Kidney (tissue), 14 donors: ENCODE measurements around the gene SH3GL3. TPM values are rescaled to one million over a fixed set of nuclear protein-coding genes. Genes with fewer than 3 reads are reported as not detected.

Experiments
- DNase-seq, 5 donors: peaks; one replicate each; pipeline ENCODE4 v3.0.0-alpha.2; 2013 to 2020
- FAIRE-seq: peaks from 2 replicates; lab custom pipeline; 2012; peaks lifted over from hg19 to GRCh38; lab: Jason Lieb, UNC
- H3K27ac ChIP-seq, 2 donors: one replicate each; pipeline ENCODE4 v1.7.0; 2013; ENCODE audit warnings: low read depth in 2 of 2, low read length in 2 of 2, inconsistent platforms in 1 of 2
- H3K27me3 ChIP-seq: one replicate; pipeline ENCODE4 v1.7.1; 2013; ENCODE audit warnings: low read length, inconsistent platforms; ENCODE audit not compliant: control insufficient read depth, insufficient read depth
- H3K36me3 ChIP-seq, 3 donors: one replicate each; pipeline versions ENCODE4 v1.7.0 to v1.7.1; 2013; ENCODE audit warnings: low read length in 3 of 3, control low read depth in 1 of 3, inconsistent platforms in 1 of 3; ENCODE audit not compliant: insufficient read depth in 3 of 3, control insufficient read depth in 2 of 3
- H3K4me1 ChIP-seq, 3 donors: one replicate each; pipeline versions ENCODE4 v1.7.0 to v1.7.1; 2013; ENCODE audit warnings: low read length in 3 of 3, inconsistent platforms in 1 of 3, low read depth in 1 of 3; ENCODE audit not compliant: control insufficient read depth in 2 of 3, insufficient read depth in 2 of 3
- H3K4me3 ChIP-seq, 3 donors: one replicate each; pipeline versions ENCODE4 v1.7.0 to v1.8.1; 2013; ENCODE audit warnings: low read length in 3 of 3, control low read depth in 1 of 3, inconsistent platforms in 1 of 3
- H3K9ac ChIP-seq, 3 donors: one replicate each; pipeline versions ENCODE4 v1.7.0 to v1.7.1; 2013; ENCODE audit warnings: low read length in 3 of 3, control low read depth in 1 of 3, inconsistent platforms in 1 of 3
- H3K9me3 ChIP-seq, 3 donors: one replicate each; pipeline versions ENCODE4 v1.7.0 to v1.7.1; 2013; ENCODE audit warnings: low read length in 3 of 3, control low read depth in 1 of 3, inconsistent platforms in 1 of 3; ENCODE audit not compliant: control insufficient read depth in 2 of 3, insufficient read depth in 1 of 3
- CTCF ChIP-seq: IDR thresholded peaks from 3 replicates; pipeline ENCODE4 v1.5.1; 2012; ENCODE audit warnings: mild to moderate bottlenecking, moderate library complexity, borderline replicate concordance; ENCODE audit not compliant: insufficient read depth; ENCODE audit errors: extremely low read depth
- intact Hi-C: fragments of 100-400 bp; cut with DNase I; formaldehyde crosslinking; loops from one replicate; pipeline ENCODE4 v1.11.1; 2022
- polyA plus RNA-seq: library from polyadenylated mRNA; stranded (reverse); fragments of 350-450 nt; fragmentation: Illumina TruSeq; extraction: RNeasy Lipid Tissue Mini Kit (QIAGEN cat#74804); gene quantifications from one replicate; pipeline ENCODE4 v1.2.3, GENCODE V29; 2014; ENCODE audit warnings: low read depth, low replicate concordance; ENCODE audit not compliant: insufficient read depth
- total RNA-seq: library from RNA; stranded (reverse); fragmentation: NEBNext Ultra II Directional; extraction: Animal tissue kit (Norgen Biotek cat#: 25700); gene quantifications from one replicate; pipeline ENCODE4 v1.2.1, GENCODE V29; 2021
- donor health status: control.
- donor health status: control.
- donor health status: control.
- donor health status: control.
- donor health status: control.
- donor health status: DM: yes; HTN: yes; CAD: no.
- donor health status: Normal renal cell carcinoma (clear cell type).

The SH3GL3 gene
- total and polyA plus RNA-seq, 2 donors from 2014 or later, result 0.47 TPM; not detected in 1

DNA sequence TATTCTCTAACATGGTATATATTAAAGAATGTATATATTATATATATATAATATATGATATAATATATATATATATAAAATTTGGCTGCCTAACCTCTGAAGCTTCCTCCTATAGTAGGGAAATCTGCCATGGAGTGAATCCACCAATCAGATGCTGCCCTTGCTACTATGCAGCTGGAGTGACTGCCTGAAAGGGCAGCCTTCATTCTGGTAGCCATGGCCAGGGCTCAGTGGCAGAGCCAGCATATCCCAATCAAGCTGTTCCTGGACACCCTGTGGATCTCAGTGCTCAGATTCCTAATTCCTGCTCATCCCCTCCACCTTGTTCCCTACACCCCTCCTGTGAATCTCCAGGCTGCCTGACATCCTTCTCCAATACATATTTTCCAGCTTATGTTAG, 2.2 kb upstream of the SH3GL3 start:
- TF ChIP-seq CTCF, result no peak
- FAIRE-seq, result no peak
- no peaks in the 10 kb centered on the region for H3K9me3 ChIP-seq
- DNase-seq, result no peak
- H3K27ac ChIP-seq, result no peak overlapping the region
- H3K4me3 ChIP-seq, result no peak overlapping the region
- H3K36me3 ChIP-seq, result no peaks in the 10 kb centered on the region
- H3K4me1 ChIP-seq, result peaks cover 0 to 2% (median 0%) of the 10 kb centered on the region in 3 donors
- intact Hi-C loops, result loop anchor here (10.0 kb wide), 1 partner anchor 120 kb away; no protein-coding TSS in a partner anchor
- no peak overlapping the region for H3K9ac ChIP-seq
- H3K27me3 ChIP-seq, result no peaks in the 10 kb centered on the region

DNA sequence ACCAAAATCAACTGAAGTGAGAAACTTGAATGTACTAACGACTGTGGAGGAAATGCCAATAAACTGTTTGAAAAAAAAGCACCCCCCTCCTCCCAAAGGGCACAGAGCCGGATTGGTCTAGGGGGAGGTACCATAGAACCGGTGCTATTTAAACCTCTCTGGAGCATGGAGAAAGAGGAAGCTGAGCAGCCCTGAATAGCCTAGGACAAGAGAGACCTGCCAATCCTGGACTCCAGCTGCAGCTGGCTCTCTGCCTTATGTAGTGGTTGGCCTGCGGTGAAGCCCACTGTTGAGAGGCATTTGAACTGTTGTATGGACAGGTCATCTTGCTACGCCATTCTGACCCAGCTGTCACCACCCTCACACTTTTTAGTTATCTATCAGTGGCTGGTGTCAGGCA, 1.5 kb upstream of the SH3GL3 start:
- DNase-seq, result no peak
- intact Hi-C loops, result loop anchor here (10.0 kb wide), 1 partner anchor 119 kb away; no protein-coding TSS in a partner anchor

DNA sequence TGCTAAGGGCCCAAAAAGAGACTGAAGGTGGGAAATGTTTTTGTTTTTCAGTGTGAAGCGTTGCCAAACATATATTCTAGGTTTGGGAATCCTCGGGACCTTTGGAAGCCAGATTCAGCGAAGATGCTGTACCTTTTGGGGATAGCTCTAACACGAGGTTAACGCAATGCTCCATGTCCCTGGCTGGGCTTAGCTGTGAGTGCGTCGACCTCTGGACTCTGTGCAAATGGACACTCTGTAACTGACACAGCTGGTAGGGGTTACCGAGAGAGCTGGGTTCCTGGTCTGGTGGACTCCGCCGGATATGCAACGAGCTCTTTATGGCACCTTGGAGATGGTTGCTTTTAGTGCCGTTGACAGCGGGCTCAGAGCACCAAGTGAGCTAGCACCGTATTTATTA, 724 bp upstream of the SH3GL3 start:
- no peak for TF ChIP-seq CTCF
- H3K9me3 ChIP-seq, result no peaks in the 10 kb centered on the region
- no peak overlapping the region for H3K4me3 ChIP-seq
- H3K27ac ChIP-seq, result no peak overlapping the region
- H3K4me1 ChIP-seq, result peaks cover 0 to 2% (median 0%) of the 10 kb centered on the region in 3 donors
- no peaks in the 10 kb centered on the region for H3K36me3 ChIP-seq
- H3K27me3 ChIP-seq, result no peaks in the 10 kb centered on the region
- DNase-seq, result no peak
- H3K9ac ChIP-seq, result no peak overlapping the region
- FAIRE-seq, result no peak
- intact Hi-C loops, result loop anchor here (10.0 kb wide), 1 partner anchor 118 kb away; no protein-coding TSS in a partner anchor

More for the DNA sequence above, 1.5 kb upstream of the SH3GL3 start:
- Histone ChIP-seq H3K9ac (no peak overlapping the region), H3K9me3 (no peaks in the 10 kb centered on the region), H3K36me3 (no peaks in the 10 kb centered on the region), H3K4me1 (peaks cover 0 to 2% (median 0%) of the 10 kb centered on the region in 3 donors), H3K27ac (no peak overlapping the region), H3K4me3 (no peak overlapping the region), H3K27me3 (no peaks in the 10 kb centered on the region)
- FAIRE-seq, result no peak
- no peak for TF ChIP-seq CTCF

- Histone ChIP-seq H3K9me3 (no peaks in the 10 kb centered on the region), H3K36me3 (no peaks in the 10 kb centered on the region), H3K27me3 (no peaks in the 10 kb centered on the region), H3K27ac (no peak overlapping the region), H3K4me3 (no peak overlapping the region), H3K4me1 (peaks cover 0 to 2% (median 0%) of the 10 kb centered on the region in 3 donors), H3K9ac (no peak overlapping the region)
- DNase-seq (peak in 1 of 5 donors; percentile 35), FAIRE-seq (no peak)
- TF ChIP-seq CTCF, result no peak
- intact Hi-C loops, result loop anchor here (10.0 kb wide), 1 partner anchor 116 kb away; no protein-coding TSS in a partner anchor
These were observed 2.1 kb downstream of the SH3GL3 start for GRCh38 chr15:83449250-83449671.
